Testis (tissue), 3 donors: ENCODE results near the gene TACC3. TPM values are rescaled to one million over a fixed set of nuclear protein-coding genes. Genes with fewer than 3 reads are reported as not detected.

ENCODE experiments used
- DNase-seq: peaks from one replicate; pipeline ENCODE4 v3.0.0-alpha.2; 2019
- H3K27ac ChIP-seq, 2 donors: fragments of 200-600 bp; sonication (generic); one replicate each; pipeline ENCODE4 v1.5.1; 2019
- H3K27me3 ChIP-seq: fragments of 200-600 bp; sonication (generic); one replicate; pipeline ENCODE4 v1.5.1; 2019
- H3K36me3 ChIP-seq: fragments of 200-600 bp; sonication (generic); one replicate; pipeline ENCODE4 v1.5.1; 2017; ENCODE audit warnings: low read depth; ENCODE audit errors: missing control alignments
- H3K4me1 ChIP-seq: fragments of 200-600 bp; sonication (generic); one replicate; pipeline ENCODE4 v1.5.1; 2019
- H3K4me3 ChIP-seq, 2 donors: fragments of 200-600 bp; sonication (generic); one replicate each; pipeline ENCODE4 v1.5.1; 2017 to 2019
- H3K9me3 ChIP-seq: fragments of 200-600 bp; sonication (generic); one replicate; pipeline ENCODE4 v1.5.1; 2017
- CTCF ChIP-seq, 3 experiments: fragments of 450-650 bp in 2 of 3; fragments of 200-600 bp in 1 of 3; sonication (generic) in 1 of 3; IDR thresholded peaks; one replicate each; pipeline ENCODE4 v1.5.1; 2016 to 2019; ENCODE audit warnings: antibody characterized with exemption in 3 of 3, mild to moderate bottlenecking in 2 of 3, moderate library complexity in 1 of 3
- POLR2A ChIP-seq: fragments of 450-650 bp; IDR thresholded peaks from one replicate; pipeline ENCODE4 v1.6.1; 2017; ENCODE audit warnings: antibody characterized with exemption, mild to moderate bottlenecking, moderate library complexity
- WGBS, 2 donors: methylation state at CpG; one replicate each; pipeline ENCODE4 v1.1.5; 2018; 5-methylcytosine and 5-hydroxymethylcytosine counted together
- intact Hi-C: fragments of 100-400 bp; cut with DNase I; formaldehyde crosslinking; loops from one replicate; pipeline ENCODE4 v1.15.1; 2023; ENCODE audit warnings: low total_unique reads
- polyA plus RNA-seq: library from polyadenylated mRNA; stranded (reverse); fragments of 350-450 nt; fragmentation: Illumina TruSeq; extraction: RNeasy Lipid Tissue Mini Kit (QIAGEN cat#74804); gene quantifications from one replicate; pipeline ENCODE4 v1.2.3, GENCODE V29; 2014; ENCODE audit warnings: low read depth, low replicate concordance; ENCODE audit not compliant: insufficient read depth
- total RNA-seq, 2 donors: library from RNA; depleted of rRNA; stranded (reverse); fragments of >200 nt; gene quantifications; one replicate each; pipeline ENCODE4 v1.2.3, GENCODE V29; 2016

The TACC3 gene
- total and polyA plus RNA-seq, 3 donors from 2014 or later: 82.9 to 158 (median 112) TPM

DNA sequence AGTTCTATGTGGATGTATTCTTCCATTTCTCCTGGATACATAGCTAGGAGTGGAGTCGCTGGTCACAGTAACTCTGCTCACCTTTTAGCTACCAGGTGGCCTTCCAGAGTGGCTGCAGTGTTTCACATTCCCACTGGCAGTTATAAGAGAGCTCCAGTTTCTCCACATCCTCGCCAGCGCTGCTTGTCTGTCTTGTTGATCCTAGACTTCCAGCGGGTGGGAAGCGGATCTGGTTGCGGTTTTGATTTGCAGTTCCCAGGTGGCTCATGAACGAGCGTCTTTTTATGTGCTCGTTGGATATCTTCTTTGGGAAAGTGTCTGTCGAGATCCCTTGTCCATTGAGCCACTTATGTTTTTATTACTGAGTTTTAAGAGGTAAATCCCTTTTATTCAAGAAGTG, 11.6 kb downstream of the TACC3 start:
- TF ChIP-seq CTCF (IDR thresholded peaks at IDR 0.05): no peak

DNA sequence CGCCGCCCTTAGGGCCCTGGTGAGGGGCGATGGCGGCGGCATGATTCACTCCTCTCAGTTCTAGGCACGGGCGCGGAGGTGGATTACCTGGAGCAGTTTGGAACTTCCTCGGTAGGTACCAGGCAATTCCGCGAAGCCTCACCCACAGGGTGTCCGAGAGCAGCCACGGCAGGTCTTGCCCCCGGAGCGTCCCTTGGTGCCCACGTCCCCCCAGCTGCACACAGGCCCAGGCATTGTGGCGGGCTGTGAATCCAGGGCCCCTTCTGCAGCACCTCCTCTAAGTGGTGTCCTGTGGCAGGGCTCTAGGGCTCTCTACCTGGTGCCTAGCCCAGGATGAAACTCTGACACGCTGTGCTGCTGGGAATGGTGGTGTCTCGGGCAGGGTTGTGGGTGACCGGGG, 13.9 kb downstream of the TACC3 start:
- DNase-seq: no peak
- TF ChIP-seq POLR2A: no peak
- no peak for TF ChIP-seq CTCF (IDR thresholded peaks at IDR 0.05)
- H3K27ac ChIP-seq: no peak overlapping the region
- H3K4me3 ChIP-seq: no peak overlapping the region
- no peaks in the 10 kb centered on the region for H3K9me3 ChIP-seq
- intact Hi-C loops: no loop called here
- H3K4me1 ChIP-seq: no peaks in the 10 kb centered on the region
- no peaks in the 10 kb centered on the region for H3K36me3 ChIP-seq
- 92% methylated on average over 20 of the region's 20 CpGs; no CpG with 5 or more reads in 1 of the 2 donors for WGBS, 2 donors
- no peaks in the 10 kb centered on the region for H3K27me3 ChIP-seq

More for the DNA sequence above, 11.6 kb downstream of the TACC3 start:
- intact Hi-C loops: no loop called here
- H3K27me3 ChIP-seq: no peaks in the 10 kb centered on the region
- H3K9me3 ChIP-seq: no peaks in the 10 kb centered on the region
- no peak overlapping the region for H3K4me3 ChIP-seq
- H3K36me3 ChIP-seq: no peaks in the 10 kb centered on the region
- no peak overlapping the region for H3K27ac ChIP-seq
- DNase-seq: no peak
- no peaks in the 10 kb centered on the region for H3K4me1 ChIP-seq
- 92 to 94% methylated on average over 10 of the region's 10 CpGs for WGBS, 2 donors

- no peak for TF ChIP-seq POLR2A
- no peak for TF ChIP-seq CTCF (IDR thresholded peaks at IDR 0.05)
Observed at GRCh38 chr4:1736812-1737211, 15.5 kb downstream of the TACC3 start.

DNA sequence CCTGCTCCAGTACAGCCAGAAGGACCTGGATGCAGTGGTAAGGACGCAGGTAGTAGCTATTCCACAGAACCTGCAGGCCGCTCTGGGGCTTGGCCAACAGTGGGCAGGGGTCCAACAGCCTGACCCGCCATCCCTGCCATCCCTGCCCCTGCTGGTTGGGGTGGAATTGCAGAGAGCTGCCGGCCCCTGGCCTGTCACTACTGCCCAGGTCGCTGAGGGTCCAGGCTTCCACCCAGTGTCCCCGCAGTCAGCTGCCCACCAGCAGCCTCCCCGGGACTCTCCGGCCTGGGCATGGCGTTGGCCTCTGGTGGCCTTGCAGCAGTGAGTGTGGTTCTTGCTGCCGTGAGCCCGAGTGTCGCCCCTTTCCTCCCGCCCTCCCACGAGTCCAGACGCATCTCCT, 16.3 kb downstream of the TACC3 start:
- no peaks in the 10 kb centered on the region for H3K27me3 ChIP-seq
- intact Hi-C loops: no loop called here
- H3K27ac ChIP-seq: no peak overlapping the region
- no peaks in the 10 kb centered on the region for H3K9me3 ChIP-seq
- H3K4me1 ChIP-seq: no peaks in the 10 kb centered on the region
- no peak for DNase-seq
- 97 to 100% methylated on average over 3 to 15 of the region's 15 CpGs for WGBS, 2 donors
- no peak overlapping the region for H3K4me3 ChIP-seq
- H3K36me3 ChIP-seq: no peaks in the 10 kb centered on the region
- TF ChIP-seq POLR2A (no peak), CTCF (IDR thresholded peaks at IDR 0.05) (no peak)

More at GRCh38 chr4:1736812-1737211, 15.5 kb downstream of the TACC3 start:
- Histone ChIP-seq H3K4me3 (no peak overlapping the region), H3K27ac (no peak overlapping the region), H3K4me1 (no peaks in the 10 kb centered on the region), H3K9me3 (no peaks in the 10 kb centered on the region), H3K27me3 (no peaks in the 10 kb centered on the region), H3K36me3 (no peaks in the 10 kb centered on the region)
- WGBS, 2 donors: 98 to 99% methylated on average over 13 of the region's 13 CpGs
- no peak for DNase-seq
- intact Hi-C loops: no loop called here

DNA sequence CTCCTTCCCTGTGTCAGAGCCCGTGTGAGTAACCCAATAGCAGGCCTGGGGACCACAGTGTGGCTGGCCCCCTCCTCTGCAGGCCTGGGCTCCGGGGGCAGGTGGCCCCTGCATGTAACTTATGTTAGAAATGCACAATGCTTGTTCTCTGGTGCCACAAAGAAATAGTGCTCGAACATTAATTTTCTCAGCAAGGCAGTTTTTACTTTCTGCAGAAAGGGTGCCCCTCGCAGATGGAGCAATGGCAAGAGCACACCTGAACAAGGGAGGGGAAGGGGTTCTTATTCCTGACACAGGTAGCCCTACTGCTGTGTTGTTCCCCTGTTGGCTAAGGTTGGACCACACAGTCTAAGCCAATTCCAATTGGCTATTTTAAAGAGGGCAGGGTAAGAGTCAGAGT, 17.1 kb downstream of the TACC3 start:
- Histone ChIP-seq H3K36me3 (no peaks in the 10 kb centered on the region), H3K27me3 (no peaks in the 10 kb centered on the region), H3K4me1 (no peaks in the 10 kb centered on the region), H3K4me3 (no peak overlapping the region), H3K27ac (no peak overlapping the region), H3K9me3 (no peaks in the 10 kb centered on the region)
- intact Hi-C loops: no loop called here
- 92 to 100% methylated on average over 3 to 4 of the region's 4 CpGs for WGBS, 2 donors
- no peak for DNase-seq
- TF ChIP-seq POLR2A (no peak), CTCF (IDR thresholded peaks at IDR 0.05) (no peak)
